Fibroblast of pulmonary artery (primary cell): ENCODE results near the gene FANCI.
"Not testable (repeated sequence)": the region's sequence is repeated elsewhere in the genome, so short reads cannot be mapped to it uniquely, and the experiment has no call there.

ENCODE experiments used
- DNase-seq: peaks from one replicate; pipeline ENCODE4 v3.0.0-alpha.2; 2010; ENCODE audit warnings: low read depth
- H3K4me3 ChIP-seq: replicated peaks from 2 replicates; pipeline ENCODE4 v1.5.1; 2011; ENCODE audit warnings: low read depth, mild to moderate bottlenecking, control low read depth, low read length, moderate library complexity
- TF ChIP-seq, protein P1 (sequence below): IDR thresholded peaks from 2 replicates; pipeline ENCODE4 v1.5.1; 2011; ENCODE audit warnings: mild to moderate bottlenecking, control low read depth, low read length, inconsistent platforms; ENCODE audit errors: missing control alignments

The FANCI gene

GRCh38 chr15:89218531-89218930, 25.2 kb upstream of the FANCI start:
- H3K4me3 ChIP-seq, result no peak overlapping the region
- no peak for DNase-seq
- TF ChIP-seq, protein P1, sequence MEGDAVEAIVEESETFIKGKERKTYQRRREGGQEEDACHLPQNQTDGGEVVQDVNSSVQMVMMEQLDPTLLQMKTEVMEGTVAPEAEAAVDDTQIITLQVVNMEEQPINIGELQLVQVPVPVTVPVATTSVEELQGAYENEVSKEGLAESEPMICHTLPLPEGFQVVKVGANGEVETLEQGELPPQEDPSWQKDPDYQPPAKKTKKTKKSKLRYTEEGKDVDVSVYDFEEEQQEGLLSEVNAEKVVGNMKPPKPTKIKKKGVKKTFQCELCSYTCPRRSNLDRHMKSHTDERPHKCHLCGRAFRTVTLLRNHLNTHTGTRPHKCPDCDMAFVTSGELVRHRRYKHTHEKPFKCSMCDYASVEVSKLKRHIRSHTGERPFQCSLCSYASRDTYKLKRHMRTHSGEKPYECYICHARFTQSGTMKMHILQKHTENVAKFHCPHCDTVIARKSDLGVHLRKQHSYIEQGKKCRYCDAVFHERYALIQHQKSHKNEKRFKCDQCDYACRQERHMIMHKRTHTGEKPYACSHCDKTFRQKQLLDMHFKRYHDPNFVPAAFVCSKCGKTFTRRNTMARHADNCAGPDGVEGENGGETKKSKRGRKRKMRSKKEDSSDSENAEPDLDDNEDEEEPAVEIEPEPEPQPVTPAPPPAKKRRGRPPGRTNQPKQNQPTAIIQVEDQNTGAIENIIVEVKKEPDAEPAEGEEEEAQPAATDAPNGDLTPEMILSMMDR, result no peak

DNA sequence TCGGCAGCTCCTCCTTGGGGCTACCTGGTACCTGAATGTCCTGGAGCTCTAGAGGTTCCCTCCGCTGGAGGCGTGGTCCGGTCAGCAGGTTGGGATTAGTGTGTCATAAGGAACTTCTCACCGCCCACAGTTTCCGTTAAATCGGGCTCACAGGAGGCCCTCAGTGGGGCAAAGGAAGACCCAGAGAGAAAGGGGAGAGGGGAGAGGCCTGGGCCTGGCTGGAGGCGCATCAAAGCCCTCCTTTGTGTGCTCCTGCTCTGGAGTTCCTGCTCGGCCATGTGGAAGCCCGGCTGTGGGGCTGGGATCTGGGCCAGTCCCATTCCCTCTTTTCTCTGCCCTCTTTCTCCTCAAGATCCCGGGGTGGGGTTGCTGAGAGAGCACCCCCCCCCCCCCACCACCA, 22.2 kb upstream of the FANCI start, which contains the start of gene RLBP1:
TSS of gene RLBP1 (minus strand) at position 37 of the 400 bp plus-strand sequence. CDS start 2,604 bp downstream, outside the sequence.
- TF ChIP-seq, protein P1, result no peak
- no peak within 1 kb of the TSS for H3K4me3 ChIP-seq
- DNase-seq, result no peak

DNA sequence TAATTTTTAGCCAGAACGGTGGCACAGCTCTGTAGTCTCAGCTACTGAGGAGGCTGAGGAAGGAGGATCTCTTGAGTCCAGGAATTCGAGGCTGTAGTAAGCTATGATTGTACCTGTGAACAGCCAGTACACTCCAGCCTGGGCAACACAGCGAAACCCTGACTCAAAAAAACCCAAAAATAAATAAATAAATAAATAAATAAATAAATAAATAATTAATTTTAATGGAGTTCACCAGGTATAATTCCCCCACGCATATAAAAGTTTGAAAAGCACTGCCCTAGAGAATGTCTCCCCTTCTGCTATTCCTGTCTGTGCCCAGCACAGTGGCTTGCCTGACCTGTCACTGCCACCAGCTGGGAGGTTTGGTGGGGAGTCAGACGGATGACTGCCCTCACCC, 18.2 kb upstream of the FANCI start:
- no peak overlapping the region for H3K4me3 ChIP-seq
- TF ChIP-seq, protein P1, result no peak
- DNase-seq, result no peak

- no peak for DNase-seq
- H3K4me3 ChIP-seq, result no peak overlapping the region
- TF ChIP-seq, protein P1, result no peak
Observed at GRCh38 chr15:89226359-89227221, 17.2 kb upstream of the FANCI start.

- no peak overlapping the region for H3K4me3 ChIP-seq
- TF ChIP-seq, protein P1, result no peak
- DNase-seq, result no peak
Observed at GRCh38 chr15:89227425-89227824, 16.4 kb upstream of the FANCI start.

DNA sequence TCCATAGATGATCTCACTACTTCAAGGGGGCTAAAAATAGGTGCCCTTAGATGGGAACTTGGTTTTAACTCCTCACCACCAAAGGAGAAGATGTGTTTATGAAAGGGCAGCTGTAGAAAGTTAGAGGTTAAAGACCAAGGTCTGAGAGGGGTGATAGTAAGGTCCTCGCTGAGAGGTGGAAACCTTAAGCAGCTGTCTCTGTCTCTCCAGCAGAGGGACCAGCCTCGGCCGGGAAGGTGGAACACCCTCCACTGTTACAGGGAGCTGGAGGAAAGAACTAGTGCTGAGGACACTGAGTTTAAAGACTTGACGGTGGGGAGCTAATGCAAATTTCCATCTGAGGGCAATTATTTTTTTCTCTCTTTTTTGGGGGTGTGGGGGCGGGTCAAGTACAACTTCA, 13.5 kb upstream of the FANCI start:
- TF ChIP-seq, protein P1, result peak; percentile 19
- no peak overlapping the region for H3K4me3 ChIP-seq
- no peak for DNase-seq

- no peak overlapping the region for H3K4me3 ChIP-seq
- TF ChIP-seq, protein P1, result no peak
- DNase-seq, result no peak
Observed at GRCh38 chr15:89231832-89232231, 11.9 kb upstream of the FANCI start.

GRCh38 chr15:89239883-89240810, 3.6 kb upstream of the FANCI start:
- H3K4me3 ChIP-seq, DNase-seq: not testable (repeated sequence)
